ENCODE results near the gene CHKA. TPM values are rescaled to one million over a fixed set of nuclear protein-coding genes. Genes with fewer than 3 reads are reported as not detected.

CHKA gene
- total RNA-seq, 1 experiment from 2014 or later = 63.0 TPM

GRCh38 chr11:68020575-68020974 lies 100.6 kb downstream of the CHKA start:
- no peak overlapping the region for H3K9ac ChIP-seq (ENCODE audit: extremely low read depth, insufficient read length, low read length)

More at GRCh38 chr11:68020575-68020974, 100.6 kb downstream of the CHKA start:
- H3K27me3 ChIP-seq (ENCODE audit: insufficient read depth, low read length) = no peaks in the 10 kb centered on the region
- no peak overlapping the region for H3K4me2 ChIP-seq (ENCODE audit: insufficient read depth, insufficient read length, low read length)
- H4K91ac ChIP-seq (ENCODE audit: insufficient read length, low read depth, low read length) = no peak overlapping the region
- H2AFZ ChIP-seq (ENCODE audit: low read length) = no peak overlapping the region
- no peak overlapping the region for H3K14ac ChIP-seq (ENCODE audit: insufficient read depth, low read length)
- no peaks in the 10 kb centered on the region; the same call in 1 of the 2 replicates for H3K27me3 Mint-ChIP-seq (ENCODE audit: low read depth)
- no peak overlapping the region for H2BK15ac ChIP-seq (ENCODE audit: low read depth, low read length)
- H4K5ac ChIP-seq (ENCODE audit: insufficient read length, low read depth, low read length) = no peak overlapping the region
- H3K4me1 ChIP-seq (ENCODE audit: insufficient read depth, low read length) = no peaks in the 10 kb centered on the region; the same call in 1 of the 2 replicates
- H2BK5ac ChIP-seq (ENCODE audit: insufficient read length, low read length) = no peak overlapping the region
- peak; percentile 80 for DNase-seq
- TF ChIP-seq CTCF (conservative IDR thresholded peaks at IDR 0.05) = peak; percentile 66
- H2BK120ac ChIP-seq (ENCODE audit: low read depth, low read length, poor library complexity, severe bottlenecking) = no peak overlapping the region
- no peaks in the 10 kb centered on the region for H3K23me2 ChIP-seq (ENCODE audit: insufficient read length, low read depth, low read length, poor library complexity, severe bottlenecking)
- no peak overlapping the region for H3T11ph ChIP-seq (ENCODE audit: low read length)
- H2BK12ac ChIP-seq (ENCODE audit: insufficient read length, low read depth, low read length) = no peak overlapping the region
- no peaks in the 10 kb centered on the region for H4K20me1 ChIP-seq (ENCODE audit: control insufficient read depth, insufficient read depth, insufficient read length)
- no peaks in the 10 kb centered on the region for H3K9me3 Mint-ChIP-seq
- H3K36me3 Mint-ChIP-seq (ENCODE audit: insufficient read depth in 1 of 3, low read depth in 3 of 3) = peaks cover 4 to 13% (median 6%) of the 10 kb centered on the region in 3 experiments
- H3K4me3 Mint-ChIP-seq = no peak overlapping the region
- H3K4me1 Mint-ChIP-seq = peaks cover 11 to 23% of the 10 kb centered on the region in 2 experiments
- no peak overlapping the region for H3K56ac ChIP-seq (ENCODE audit: insufficient read length, low read depth, low read length)
- H3K27ac Mint-ChIP-seq = 0 out of 7 replicates have a peak overlapping the region, but pooled peaks of 1 of the 3 experiments have one; percentile 51
- no peak overlapping the region for H3K4ac ChIP-seq (ENCODE audit: low read depth, low read length)
- no peak overlapping the region for H2BK20ac ChIP-seq (ENCODE audit: low read depth, low read length, poor library complexity, severe bottlenecking)
- H3K27ac ChIP-seq (ENCODE audit: insufficient read length, low read depth, low read length) = no peak overlapping the region
- no peaks in the 10 kb centered on the region for H3K79me2 ChIP-seq (ENCODE audit: insufficient read depth, low read length)
- no peak overlapping the region for H3K23ac ChIP-seq (ENCODE audit: insufficient read length, low read depth, low read length)
- no peaks in the 10 kb centered on the region for H3K79me1 ChIP-seq (ENCODE audit: insufficient read depth, low read depth, low read length, poor library complexity, severe bottlenecking)
- no peak overlapping the region for H2AK5ac ChIP-seq (ENCODE audit: insufficient read length, low read length)
- no peak overlapping the region for H3K18ac ChIP-seq (ENCODE audit: insufficient read length, low read depth, low read length)
- H3K9me3 ChIP-seq (ENCODE audit: control insufficient read depth, low read depth, low read length) = no peaks in the 10 kb centered on the region
- WGBS (ENCODE audit: extremely low coverage, insufficient read length, low lambda C conversion rate) = no CpG with 5 or more reads among the region's 11 CpGs
- H4K8ac ChIP-seq (replicated peaks; ENCODE audit: insufficient read length, low read depth, low read length) = no peak overlapping the region

All from H9 (cell line).